HG02884 (cell line): ENCODE results near the gene RGP1.

Source experiments
- ATAC-seq: cut with Tn5 transposase; IDR thresholded peaks from one replicate; pipeline ENCODE4 v1.9.1; 2021; ENCODE audit warnings: mild to moderate bottlenecking, moderate library complexity; ENCODE audit not compliant: unreplicated experiment

Gene RGP1

DNA sequence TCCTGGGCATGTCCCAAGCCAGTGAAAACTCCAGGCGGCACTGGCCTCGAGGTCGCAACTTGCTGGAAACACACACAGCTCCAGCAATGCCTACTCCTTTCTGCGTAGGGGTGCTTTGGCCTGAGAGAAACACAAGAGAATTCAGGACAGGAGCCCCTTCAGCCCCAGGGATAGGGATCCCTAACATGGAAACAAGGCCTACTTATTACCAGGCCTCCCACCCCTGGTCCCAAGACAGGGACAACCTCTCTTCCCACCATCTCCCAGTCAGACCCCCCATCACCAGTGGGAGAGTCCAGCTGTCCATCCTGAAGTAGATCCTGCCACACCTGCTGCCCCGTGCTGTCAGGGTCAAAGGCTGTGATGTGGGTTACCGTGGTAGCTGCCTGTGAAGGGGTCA, 8.8 kb upstream of the RGP1 start:
- no peak for ATAC-seq

DNA sequence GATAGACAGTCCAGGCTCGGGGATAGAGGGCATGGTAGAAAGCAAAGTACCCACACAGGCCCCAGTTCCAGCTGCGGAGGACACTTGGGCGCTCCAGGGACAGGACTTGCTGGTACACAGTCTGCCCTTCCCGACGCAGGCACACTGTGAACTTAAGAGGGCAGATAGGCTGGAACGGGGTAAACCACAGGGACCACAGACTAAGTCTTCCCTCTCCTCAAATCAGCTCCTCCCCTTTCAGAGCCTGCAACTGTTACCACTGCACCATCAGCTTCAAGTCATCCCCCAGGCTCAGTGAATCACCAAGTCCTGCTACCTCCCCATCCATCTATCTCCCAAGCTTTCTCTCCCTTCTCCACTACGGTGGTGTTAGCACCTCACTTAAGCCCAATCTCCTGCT, 7.3 kb upstream of the RGP1 start:
- ATAC-seq: no peak

DNA sequence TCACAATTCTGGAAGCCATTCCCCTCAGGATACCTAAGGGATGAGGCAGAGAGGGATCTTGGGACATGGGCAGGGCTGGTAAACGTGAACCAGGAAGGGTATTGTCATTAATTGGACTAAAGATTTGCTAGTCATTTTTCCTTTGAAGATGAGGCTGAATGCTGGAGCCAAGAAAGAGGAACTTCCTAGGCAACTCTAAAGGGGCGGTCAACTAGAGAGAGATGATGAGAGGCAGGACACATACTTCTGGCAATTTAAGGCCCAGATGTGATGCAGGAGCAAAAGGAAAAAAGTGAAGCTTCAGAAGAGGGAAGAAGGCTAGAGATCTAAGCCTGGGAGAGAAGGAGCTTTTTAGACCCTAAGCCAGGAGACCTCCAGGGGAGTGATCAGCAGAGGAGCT, 5.6 kb upstream of the RGP1 start:
- ATAC-seq: no peak

DNA sequence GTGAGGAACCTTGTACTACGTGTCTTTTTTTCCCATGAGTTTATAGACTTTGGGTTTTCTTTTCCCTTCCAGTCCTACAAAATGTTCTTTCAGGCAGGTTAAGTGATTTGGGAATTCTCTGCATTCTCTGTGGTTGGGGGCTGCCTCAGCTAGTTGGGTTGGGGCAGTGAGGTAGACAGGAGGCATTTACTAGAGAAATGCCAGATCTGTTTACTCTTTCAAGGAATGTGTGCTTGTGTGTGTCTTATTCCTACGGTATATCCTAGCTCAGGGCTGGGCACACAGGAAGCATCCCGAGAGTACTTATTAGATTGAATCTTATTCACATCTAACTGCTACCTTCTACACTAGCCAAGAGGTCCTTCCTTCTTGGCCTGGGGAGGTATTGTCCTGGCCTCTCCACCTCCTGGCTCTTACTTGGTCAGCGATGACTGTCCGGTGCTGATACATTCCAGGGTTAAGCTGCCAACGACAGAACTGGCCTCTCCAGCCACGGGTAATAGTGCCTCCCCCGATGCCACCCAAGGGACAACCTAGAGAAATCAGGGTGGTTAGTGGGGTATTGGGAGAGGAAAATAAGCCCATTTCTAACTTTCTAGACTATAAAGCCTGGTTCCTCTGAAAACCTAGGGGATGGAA, 5.1 kb upstream of the RGP1 start:
- ATAC-seq: no peak

DNA sequence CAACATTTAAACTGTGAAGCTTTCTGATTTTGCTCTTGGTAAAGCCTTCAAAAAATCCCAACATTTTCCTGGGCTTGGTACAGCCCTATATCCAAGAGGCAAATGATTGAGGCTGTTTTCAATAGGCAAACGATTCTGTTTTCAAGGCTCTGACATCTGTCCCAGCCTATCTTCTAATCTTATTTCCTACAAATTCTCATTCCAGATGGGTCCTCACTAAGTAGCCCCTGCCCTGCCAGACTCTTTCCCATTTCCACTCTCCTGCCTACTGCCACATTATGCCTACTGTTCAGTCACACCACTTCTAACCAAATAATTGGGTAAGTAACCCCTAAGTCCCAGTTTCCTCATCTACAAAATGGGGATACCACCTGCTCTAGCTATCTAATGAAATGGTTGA, 3.5 kb upstream of the RGP1 start:
- ATAC-seq: no peak

DNA sequence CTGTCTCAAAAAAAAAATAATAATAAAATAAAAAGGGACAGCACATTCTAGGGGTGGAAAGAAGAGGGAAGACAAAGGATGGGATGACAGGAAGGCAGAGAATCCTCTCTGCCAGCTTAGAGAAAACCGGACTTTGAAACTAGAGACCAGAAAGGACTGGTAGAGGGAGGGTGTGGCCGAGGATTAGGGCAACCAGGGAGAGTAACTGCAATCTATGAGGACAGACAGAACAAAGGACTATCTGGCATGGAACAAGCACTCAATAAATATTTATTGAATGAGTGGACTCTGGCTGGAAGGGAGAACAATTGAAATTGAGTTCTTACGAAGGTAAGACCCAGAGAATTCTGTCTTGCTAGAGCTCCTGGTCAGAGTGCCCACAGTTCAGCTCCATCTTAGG, 2.5 kb upstream of the RGP1 start:
- ATAC-seq: no peak

DNA sequence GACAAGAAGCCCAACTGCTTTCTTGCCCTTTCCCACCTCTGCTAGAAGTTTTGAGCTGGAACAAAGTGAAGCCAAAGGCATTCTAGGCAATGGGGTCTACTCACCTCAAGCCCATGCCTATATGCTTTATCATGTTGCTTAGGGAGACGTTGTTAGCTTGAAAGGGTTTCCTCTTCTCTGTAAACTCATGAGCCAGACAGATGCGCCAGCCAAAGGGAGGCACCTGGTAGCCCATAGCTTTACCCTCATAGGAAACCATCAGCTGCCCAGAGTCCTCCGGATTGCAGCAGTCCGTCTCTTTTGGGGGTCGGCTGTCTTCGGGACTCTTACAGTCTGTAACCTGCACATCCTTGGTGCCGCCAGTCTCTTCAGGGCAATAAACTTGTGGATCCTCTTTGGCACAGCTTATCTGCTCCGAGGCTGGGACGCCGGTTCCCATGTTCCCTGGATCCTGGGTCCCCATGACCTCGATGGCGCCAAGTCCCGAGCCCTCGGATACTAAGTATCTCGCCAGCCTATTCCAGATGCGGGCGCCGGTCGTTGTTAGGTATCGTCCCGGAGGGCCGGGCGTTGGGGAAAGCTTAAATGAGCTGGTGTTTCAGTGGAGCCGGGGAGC, 737 bp upstream of the RGP1 start:
- peak; percentile 4 for ATAC-seq

DNA sequence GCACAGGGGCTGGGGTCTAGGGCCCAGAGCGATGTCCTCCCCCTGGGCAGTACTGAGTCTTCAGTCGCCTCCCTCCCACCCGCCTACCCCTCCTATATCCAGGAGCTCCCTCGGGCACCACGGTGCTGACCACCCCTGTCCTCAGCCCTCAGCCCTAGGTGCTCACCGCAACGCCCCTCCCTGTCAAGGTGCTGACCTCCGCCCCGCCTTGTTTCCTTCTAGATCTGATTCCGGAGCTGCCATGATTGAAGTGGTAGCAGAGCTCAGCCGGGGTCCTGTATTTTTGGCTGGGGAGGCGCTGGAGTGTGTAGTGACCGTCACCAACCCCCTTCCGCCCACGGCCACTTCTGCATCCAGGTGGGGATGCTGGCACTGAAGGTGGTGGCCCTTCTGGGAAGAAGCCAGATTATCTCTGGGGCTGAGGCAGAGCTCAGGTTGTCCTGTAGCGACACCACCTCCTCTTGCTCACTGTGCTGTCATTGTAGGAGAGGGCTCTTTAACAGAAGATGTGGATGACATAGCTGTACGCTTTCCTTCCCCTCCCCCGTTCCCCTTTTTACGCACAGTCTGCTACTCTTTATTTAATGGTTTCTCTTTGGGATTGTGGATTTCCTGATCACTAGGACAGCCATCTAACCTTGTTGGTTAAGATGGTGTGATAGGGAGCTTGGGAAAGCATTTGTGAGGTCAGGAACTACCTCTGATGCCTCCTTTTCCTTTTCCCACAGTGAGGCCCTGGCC, 598 bp downstream of the RGP1 start:
- peak; percentile 25 for ATAC-seq

DNA sequence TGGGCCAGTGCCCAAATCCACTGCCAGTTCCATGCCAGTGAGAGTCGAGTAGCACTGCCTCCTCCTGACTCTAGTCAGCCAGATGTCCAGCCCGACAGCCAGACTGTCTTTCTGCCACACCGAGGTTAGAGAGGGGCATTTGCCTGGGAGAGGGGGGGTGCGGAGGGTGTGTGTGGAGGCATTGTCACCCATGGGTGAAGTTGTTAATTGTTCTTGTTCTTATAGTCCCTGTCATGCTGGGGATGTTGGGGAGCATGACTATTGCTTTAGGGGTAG, 1.1 kb downstream of the RGP1 start:
- ATAC-seq: no peak

DNA sequence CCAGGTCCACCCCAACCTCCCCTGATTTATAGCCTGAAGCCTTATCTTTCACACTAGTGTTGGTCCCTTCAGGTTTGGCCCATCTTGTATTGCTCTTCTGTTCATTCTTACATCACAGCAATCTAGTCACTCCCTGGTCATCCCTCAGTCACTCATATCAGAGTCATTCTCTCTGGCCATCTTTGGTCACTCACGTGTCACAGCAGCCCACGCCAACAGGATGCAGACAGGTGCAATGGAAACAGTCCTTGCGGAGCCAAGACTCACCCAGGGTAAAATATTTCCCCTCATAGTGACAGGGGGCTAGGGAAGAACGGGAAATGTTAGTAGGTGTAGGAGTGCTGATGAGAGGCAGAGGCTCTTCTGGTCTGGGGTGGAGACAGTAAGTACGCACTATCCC, 4.4 kb downstream of the RGP1 start:
- no peak for ATAC-seq

DNA sequence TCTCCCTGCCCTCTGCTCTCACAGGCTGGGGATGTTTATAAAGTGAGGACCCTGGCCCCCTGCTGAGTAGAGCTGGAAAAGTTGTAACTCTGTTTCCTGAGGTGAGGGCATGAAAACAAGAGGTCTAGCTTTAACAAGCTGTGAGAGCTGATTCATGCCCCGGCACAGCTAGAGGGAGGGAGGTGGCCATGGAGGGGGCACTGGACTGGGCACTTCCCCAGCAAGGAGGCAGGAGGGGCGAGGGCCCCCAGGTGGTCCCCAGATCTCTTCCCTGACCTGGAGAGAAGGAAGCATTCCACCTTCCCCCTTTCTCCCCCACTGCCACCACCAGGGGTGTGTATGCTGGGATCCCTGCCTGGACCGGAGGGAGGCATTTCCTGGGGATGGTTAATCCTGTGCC, 5.2 kb downstream of the RGP1 start, which contains the start of gene MSMP:
Gene MSMP (minus strand): TSS at position 13 of the 400 bp plus-strand sequence. CDS start 147 bp downstream, outside the sequence.
- no peak for ATAC-seq

DNA sequence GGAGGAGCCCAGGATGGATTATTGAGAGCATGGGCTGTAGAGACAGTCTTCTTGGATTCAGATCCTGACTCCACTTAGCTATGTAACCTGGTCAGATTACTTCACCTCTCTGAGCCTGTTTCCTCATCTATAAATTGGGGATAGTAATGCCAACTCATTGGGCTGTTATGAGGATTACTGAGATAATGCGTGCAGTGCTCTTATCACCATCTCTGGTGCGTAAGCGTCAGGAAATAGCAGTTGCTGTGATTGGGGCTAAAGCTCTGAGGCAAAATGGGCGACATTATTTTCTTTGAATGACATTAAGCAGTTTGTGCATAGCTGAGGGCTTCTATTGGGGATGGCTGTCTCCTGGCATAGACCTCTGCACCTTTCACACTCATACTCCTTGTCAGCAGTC, 6.0 kb downstream of the RGP1 start:
- no peak for ATAC-seq

DNA sequence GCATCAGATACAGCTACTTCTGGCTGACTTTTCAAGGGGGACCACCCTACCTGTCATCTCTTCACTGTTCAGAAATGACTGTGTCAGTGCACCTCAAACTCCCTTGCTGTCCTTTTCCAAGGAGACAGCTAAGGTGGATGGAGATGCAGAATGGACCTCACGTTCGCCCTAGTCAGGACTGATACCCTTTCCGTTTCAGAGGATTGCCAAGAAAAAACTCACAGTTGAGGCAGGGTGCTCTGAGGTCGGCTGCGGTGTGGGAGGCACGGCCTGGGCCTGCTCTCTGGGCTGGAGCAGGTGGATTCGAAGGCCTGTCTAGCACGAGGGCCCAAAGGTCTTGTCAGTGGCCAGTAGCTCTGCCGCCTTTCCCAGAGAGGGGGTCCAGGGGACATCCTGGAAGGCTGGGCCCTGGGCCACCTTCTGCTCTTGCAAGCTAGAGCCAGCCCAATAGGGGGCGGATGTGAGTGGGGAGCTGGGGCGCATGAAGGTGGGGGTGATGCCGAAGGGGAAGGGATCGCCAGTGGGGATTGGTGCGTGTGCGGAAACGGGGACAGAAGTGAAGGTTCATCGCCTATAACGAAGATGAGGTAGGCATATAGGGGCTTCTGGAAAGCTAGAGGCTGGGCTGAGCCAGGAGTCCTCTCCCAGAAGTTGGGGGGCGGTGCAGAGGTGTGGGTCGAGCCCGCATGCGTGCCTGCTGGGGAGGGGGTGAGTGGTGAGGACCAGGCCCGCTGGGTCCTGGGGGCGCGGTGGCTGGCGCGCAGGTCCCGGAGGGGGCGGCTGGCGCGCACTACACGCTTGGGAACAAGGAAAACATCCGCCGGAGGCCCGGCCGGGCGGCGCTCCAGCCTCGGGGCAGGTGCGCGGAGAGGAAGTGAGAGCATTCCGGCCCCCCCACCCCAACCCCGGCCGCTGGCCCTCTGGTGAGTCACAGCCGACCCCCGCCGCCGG, 7.5 kb downstream of the RGP1 start:
- ATAC-seq: no peak

DNA sequence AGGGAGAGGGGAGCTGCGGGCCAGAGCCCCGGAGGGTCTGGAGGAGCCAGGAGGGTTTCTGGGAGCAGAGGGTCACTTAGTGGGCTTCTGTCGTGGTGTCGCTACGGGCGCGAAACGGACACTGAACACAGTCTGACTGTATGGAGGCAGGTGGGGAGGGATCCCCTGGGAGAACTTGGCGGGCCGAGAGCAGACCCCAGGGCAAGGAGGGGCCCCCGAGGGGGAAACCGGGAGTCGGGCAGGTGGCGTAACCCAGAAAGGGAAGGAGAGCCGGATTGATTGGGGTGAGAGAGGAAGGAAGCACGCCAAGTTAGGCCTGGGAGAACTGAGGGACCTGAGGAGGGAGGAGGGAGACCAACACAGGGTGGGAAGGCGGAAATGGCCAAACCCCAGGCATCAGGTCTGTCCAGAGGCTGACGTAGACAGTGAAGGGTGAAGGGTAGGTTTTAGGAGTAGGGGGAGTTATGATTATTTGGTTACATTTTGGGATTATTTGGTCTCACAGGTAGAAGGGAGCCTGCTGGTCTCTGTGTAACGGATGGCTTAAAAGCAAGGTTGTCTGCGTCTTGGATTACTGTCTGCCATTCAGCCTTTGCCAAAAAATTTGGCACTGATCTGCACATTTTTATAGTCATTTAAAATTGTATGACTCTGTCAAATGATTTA, 8.3 kb downstream of the RGP1 start:
- no peak for ATAC-seq

DNA sequence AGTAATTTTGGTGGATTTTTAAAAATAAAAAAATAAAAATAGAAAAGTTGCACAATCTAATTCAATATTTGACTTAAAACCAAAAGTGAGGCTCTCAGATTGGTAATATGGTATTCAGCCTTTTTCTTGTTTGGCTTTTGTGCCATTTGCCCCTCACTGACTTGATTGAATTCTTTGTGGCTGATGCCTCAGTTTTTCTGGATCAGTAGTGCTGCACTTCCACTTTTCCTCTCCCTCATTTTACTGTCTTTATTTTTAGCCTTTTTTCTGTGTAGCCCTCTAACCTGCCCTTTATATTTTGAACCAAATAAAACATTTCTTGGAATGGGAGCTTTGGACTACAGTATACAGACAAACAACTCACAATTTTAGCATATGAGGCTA, 8.8 kb downstream of the RGP1 start:
- no peak for ATAC-seq

DNA sequence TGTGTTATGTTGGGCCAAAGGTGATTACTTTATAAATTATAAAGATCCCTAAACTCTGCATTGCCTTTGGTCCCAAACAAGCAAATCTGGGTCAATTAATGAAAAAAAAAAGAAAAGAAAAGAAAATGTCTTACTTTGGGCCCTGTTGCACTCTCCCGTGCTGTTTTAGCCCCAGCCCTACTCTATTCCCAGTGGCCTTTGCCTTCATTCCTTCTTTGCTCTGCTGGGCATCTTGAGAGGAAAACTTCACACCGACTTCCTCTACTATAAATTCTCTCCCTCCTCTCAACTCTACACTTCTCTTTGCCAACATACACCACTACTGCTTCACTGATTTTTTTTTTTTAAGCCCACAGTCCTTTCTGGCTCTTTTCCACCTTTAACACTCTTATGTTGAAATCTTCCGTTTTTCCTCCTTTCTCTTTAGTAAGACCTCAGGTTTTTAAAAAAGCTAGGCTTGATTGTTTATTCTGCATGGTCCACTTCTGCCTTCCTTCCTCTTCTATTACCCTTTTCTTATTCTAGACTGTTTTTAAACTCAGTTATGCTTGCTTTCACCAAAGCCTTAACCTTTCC, 9.5 kb downstream of the RGP1 start:
- no peak for ATAC-seq

DNA sequence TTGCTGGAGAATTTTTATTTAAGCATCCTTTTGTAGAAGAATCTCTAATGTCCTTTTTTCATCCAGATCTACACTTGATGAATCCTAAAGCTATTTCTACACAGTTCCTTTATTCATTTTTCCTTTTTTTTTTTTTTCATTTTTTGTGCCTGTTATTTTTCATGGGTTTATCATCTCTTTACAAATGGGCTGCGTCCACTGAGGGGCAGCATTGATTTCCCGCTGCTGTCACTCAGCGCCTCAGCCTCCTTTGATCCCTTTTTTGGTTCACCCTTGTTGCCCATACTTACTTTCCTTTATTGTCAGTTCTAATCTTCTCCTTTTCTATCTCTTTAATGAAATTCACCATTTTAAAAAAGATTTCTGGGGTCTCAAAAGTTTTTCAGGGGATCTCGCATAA, 10.7 kb downstream of the RGP1 start:
- ATAC-seq: no peak

DNA sequence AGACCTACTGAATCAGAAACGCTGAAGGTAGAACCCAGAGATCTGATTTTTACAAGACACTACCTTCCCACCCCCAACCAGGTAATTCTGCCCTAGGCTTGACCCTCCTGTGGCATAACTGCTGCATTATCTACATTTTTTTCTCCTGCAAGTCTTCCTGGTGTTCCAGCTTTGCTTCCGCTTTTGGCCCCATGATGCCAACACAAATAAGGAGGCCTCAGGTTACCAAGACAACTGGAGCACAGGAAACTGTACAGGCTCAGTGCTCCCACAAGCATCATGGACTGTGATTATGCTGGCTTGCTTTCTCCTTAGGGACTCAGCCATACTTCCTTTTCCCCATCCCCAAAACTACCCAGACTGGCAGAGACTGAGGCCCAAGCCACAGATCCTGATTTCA, 11.6 kb downstream of the RGP1 start:
- ATAC-seq: no peak

DNA sequence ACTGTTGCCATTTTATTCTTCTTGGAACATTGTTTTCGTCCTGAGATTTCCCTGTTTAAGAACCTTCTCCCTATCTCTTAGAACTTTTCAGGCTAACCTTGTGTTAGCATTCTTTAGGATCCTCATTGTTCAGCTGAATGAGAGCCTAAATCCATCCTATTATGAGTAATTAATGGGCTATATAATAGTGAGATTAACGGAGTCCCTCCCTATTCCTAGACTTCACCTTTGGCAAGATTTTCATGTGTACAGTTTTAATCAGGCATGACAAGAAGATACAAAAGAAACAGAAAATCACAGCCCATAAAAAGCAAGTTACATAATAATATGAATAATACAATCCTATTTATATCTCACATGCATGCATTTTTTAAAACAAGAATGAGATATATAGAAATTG, 14.1 kb downstream of the RGP1 start:
- no peak for ATAC-seq

DNA sequence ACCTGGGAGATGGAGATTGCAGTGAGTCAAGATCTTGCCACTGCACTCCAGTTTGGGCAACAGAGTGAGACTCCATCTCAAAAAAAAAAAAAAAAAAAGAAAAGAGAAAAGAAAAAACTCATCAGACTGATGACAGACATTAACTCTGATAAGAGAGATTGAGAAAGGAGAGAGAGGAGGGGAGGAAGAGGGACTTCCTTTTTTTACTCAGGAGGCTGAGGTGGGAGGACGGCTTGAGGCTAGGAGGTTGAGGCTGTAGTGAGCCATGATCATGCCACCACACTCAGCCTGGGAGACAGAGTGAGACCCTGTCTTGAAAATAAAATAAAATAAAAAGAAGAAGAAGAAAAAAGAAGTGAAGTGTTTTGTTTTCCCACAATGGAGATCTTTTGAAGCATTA, 14.7 kb downstream of the RGP1 start:
- ATAC-seq: no peak

DNA sequence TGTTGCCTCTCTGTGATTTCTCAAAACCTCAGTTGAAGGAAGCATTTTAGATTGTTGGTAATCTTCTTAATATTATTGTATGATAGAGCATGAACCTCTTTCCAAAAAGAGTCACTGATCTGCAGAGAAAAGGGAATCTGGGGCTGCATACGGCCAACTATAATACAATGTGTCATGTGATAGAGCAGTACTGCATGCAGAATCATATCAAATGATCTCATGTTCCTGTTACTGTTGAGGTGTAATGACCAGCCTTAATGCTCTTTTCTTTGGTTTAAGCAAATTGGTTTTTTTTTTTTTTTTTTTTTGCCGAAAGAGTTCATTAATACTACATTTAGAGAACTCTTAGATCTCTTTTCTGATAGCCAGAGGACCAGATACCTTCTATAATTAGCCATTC, 17.9 kb downstream of the RGP1 start:
- ATAC-seq: no peak
